H1 (cell line): ENCODE results near the gene MEA1. TPM values are rescaled to one million over a fixed set of nuclear protein-coding genes. Genes with fewer than 3 reads are reported as not detected.

Experiments
- CTCF ChIA-PET: fragments of 300-600 bp; sonication (Branson Sonifier 250); formaldehyde crosslinking; loops from one replicate; lab custom pipeline; 2021; ENCODE audit not compliant: partially characterized antibody; lab: Charles Lee
- POLR2A ChIA-PET: fragments of 300-600 bp; sonication (Branson Sonifier 250); formaldehyde crosslinking; loops from one replicate; lab custom pipeline; 2021; ENCODE audit warnings: inconsistent platforms; ENCODE audit not compliant: partially characterized antibody; lab: Charles Lee
- DNase-seq, 2 experiments: peaks; one replicate each; pipeline versions ENCODE4 v3.0.0 to v3.0.0-alpha.2; 2010 to 2022; ENCODE audit warnings: low spot score in 2 of 2, low read depth in 1 of 2, mixed read lengths in 1 of 2
- FAIRE-seq: peaks from 2 replicates; lab custom pipeline; 2011; peaks lifted over from hg19 to GRCh38; lab: Jason Lieb, UNC
- H2AFZ ChIP-seq: 2 replicates; pipeline ENCODE4 v1.8.1; 2012; ENCODE audit warnings: low read length, inconsistent platforms
- H2AK5ac ChIP-seq: 2 replicates; pipeline ENCODE4 v1.6.1; 2013; ENCODE audit warnings: low read depth, low read length
- H2BK120ac ChIP-seq: replicated peaks from 2 replicates; pipeline ENCODE3; 2013; ENCODE audit warnings: low read depth, low read length, inconsistent platforms
- H2BK12ac ChIP-seq: 2 replicates; pipeline ENCODE4 v1.6.1; 2013; ENCODE audit warnings: low read depth, low read length
- H2BK15ac ChIP-seq: 2 replicates; pipeline ENCODE4 v1.6.1; 2013; ENCODE audit warnings: low read length
- H2BK20ac ChIP-seq: 2 replicates; pipeline ENCODE4 v1.6.1; 2013; ENCODE audit warnings: low read length
- H2BK5ac ChIP-seq: 2 replicates; pipeline ENCODE4 v1.6.1; 2013; ENCODE audit warnings: low read depth, low read length
- H3K14ac ChIP-seq: 2 replicates; pipeline ENCODE4 v1.6.1; 2013; ENCODE audit warnings: inconsistent platforms; ENCODE audit not compliant: insufficient read length
- H3K18ac ChIP-seq: 2 replicates; pipeline ENCODE4 v1.6.1; 2013; ENCODE audit warnings: low read length; ENCODE audit errors: extremely low read depth
- H3K23ac ChIP-seq: 2 replicates; pipeline ENCODE4 v1.6.1; 2013; ENCODE audit warnings: inconsistent platforms; ENCODE audit not compliant: insufficient read length
- H3K23me2 ChIP-seq: 2 replicates; pipeline ENCODE4 v1.6.1; 2013; ENCODE audit warnings: low read depth, low read length
- H3K27ac ChIP-seq: 2 replicates; pipeline ENCODE4 v1.6.1; 2011; ENCODE audit warnings: low read depth, low read length, inconsistent platforms
- H3K27me3 ChIP-seq, 4 experiments: replicated peaks in 1 of 4; 1 replicate in 1 of 4; 2 replicates in 3 of 4; pipeline versions ENCODE4 v1.6.1 to v1.8.1; 2011 to 2013; ENCODE audit warnings: low read length in 3 of 4, mild to moderate bottlenecking in 3 of 4, inconsistent platforms in 2 of 4, mixed read lengths in 2 of 4, moderate library complexity in 1 of 4; ENCODE audit not compliant: control insufficient read depth in 3 of 4, insufficient read depth in 3 of 4; ENCODE audit errors: extremely low read depth in 1 of 4
- H3K36me3 ChIP-seq, 4 experiments: 2 replicates each; pipeline versions ENCODE4 v1.6.1 to v1.8.1; 2011 to 2013; ENCODE audit warnings: mild to moderate bottlenecking in 4 of 4, low read length in 3 of 4, moderate library complexity in 2 of 4, control low read depth in 1 of 4, inconsistent platforms in 1 of 4; ENCODE audit not compliant: insufficient read depth in 4 of 4, control insufficient read depth in 2 of 4
- H3K4ac ChIP-seq: replicated peaks from 2 replicates; pipeline ENCODE3; 2013; ENCODE audit warnings: low read length, low read depth, mixed read lengths, inconsistent platforms; ENCODE audit not compliant: insufficient read length
- H3K4me1 ChIP-seq, 4 experiments: replicated peaks in 1 of 4; 1 replicate in 1 of 4; 2 replicates in 3 of 4; pipeline versions ENCODE4 v1.6.1 to v1.8.1; 2011 to 2013; ENCODE audit warnings: low read length in 3 of 4, inconsistent platforms in 2 of 4, mixed read lengths in 1 of 4; ENCODE audit not compliant: insufficient read depth in 4 of 4, control insufficient read depth in 3 of 4
- H3K4me2 ChIP-seq, 2 experiments: 2 replicates each; pipeline versions ENCODE4 v1.6.1 to v1.8.1; 2011 to 2013; ENCODE audit warnings: low read depth in 2 of 2, low read length in 2 of 2, control low read depth in 1 of 2, inconsistent platforms in 1 of 2, mild to moderate bottlenecking in 1 of 2; ENCODE audit not compliant: insufficient read depth in 1 of 2
- H3K4me3 ChIP-seq, 4 experiments: fragments of 200-600, 300-600 bp in 1 of 4; sonication (generic), shearing (Covaris generic), sonication (Bioruptor Twin) in 1 of 4; 2 replicates each; pipeline versions ENCODE4 v1.5.1 to v1.8.1; 2011 to 2016; ENCODE audit warnings: low read length in 4 of 4, low read depth in 3 of 4, control low read depth in 2 of 4, inconsistent platforms in 2 of 4, mild to moderate bottlenecking in 2 of 4, mixed read lengths in 1 of 4, moderate library complexity in 1 of 4; ENCODE audit not compliant: insufficient read depth in 2 of 4; ENCODE audit errors: extremely low read depth in 1 of 4
- H3K56ac ChIP-seq: replicated peaks from 2 replicates; pipeline ENCODE3; 2013; ENCODE audit warnings: low read depth, mild to moderate bottlenecking, mixed read lengths, low read length, inconsistent platforms; ENCODE audit not compliant: insufficient read length
- H3K79me1 ChIP-seq: 2 replicates; pipeline ENCODE4 v1.6.1; 2013; ENCODE audit warnings: low read depth, low read length, control low read depth
- H3K79me2 ChIP-seq, 2 experiments: 2 replicates each; pipeline versions ENCODE4 v1.6.1 to v1.8.1; 2012 to 2013; ENCODE audit warnings: low read length in 2 of 2, mild to moderate bottlenecking in 2 of 2, inconsistent platforms in 1 of 2; ENCODE audit not compliant: insufficient read depth in 2 of 2, control insufficient read depth in 1 of 2
- H3K9ac ChIP-seq, 4 experiments: replicated peaks in 1 of 4; 1 replicate in 1 of 4; 2 replicates in 3 of 4; pipeline versions ENCODE4 v1.6.1 to v1.8.1; 2011 to 2013; ENCODE audit warnings: low read depth in 3 of 4, low read length in 3 of 4, control low read depth in 2 of 4, mild to moderate bottlenecking in 2 of 4, moderate library complexity in 2 of 4, inconsistent platforms in 1 of 4; ENCODE audit errors: extremely low read depth in 1 of 4
- H3K9me3 ChIP-seq, 2 experiments: 2 replicates each; pipeline versions ENCODE4 v1.6.1 to v1.8.1; 2012 to 2013; ENCODE audit warnings: mild to moderate bottlenecking in 2 of 2, moderate library complexity in 2 of 2, control low read depth in 1 of 2, inconsistent platforms in 1 of 2, low read depth in 1 of 2, low read length in 1 of 2, mixed read lengths in 1 of 2; ENCODE audit not compliant: insufficient read depth in 2 of 2
- H4K20me1 ChIP-seq, 2 experiments: replicated peaks in 1 of 2; 2 replicates each; pipeline versions ENCODE3 to v1.8.1; 2011 to 2013; ENCODE audit warnings: inconsistent platforms in 2 of 2, low read length in 2 of 2, mild to moderate bottlenecking in 1 of 2; ENCODE audit not compliant: insufficient read depth in 2 of 2, control insufficient read depth in 1 of 2
- H4K5ac ChIP-seq: 2 replicates; pipeline ENCODE4 v1.6.1; 2013; ENCODE audit warnings: low read length, low read depth, mixed read lengths, inconsistent platforms; ENCODE audit not compliant: insufficient read length
- H4K8ac ChIP-seq: 2 replicates; pipeline ENCODE4 v1.8.0; 2013; ENCODE audit warnings: mild to moderate bottlenecking, moderate library complexity, low read length, inconsistent platforms; ENCODE audit not compliant: insufficient read depth; ENCODE audit errors: extremely low read depth
- H4K91ac ChIP-seq: replicated peaks from 2 replicates; pipeline ENCODE3; 2013; ENCODE audit warnings: low read length, mixed read lengths, inconsistent platforms; ENCODE audit not compliant: insufficient read length
- POLR2A ChIP-seq, 2 experiments: IDR thresholded peaks; 1 replicate in 1 of 2; 2 replicates in 1 of 2; pipeline ENCODE4 v1.6.1; 2011; ENCODE audit warnings: low read depth in 2 of 2, low read length in 2 of 2, mild to moderate bottlenecking in 2 of 2; ENCODE audit errors: control extremely low read depth in 1 of 2
- POLR2AphosphoS5 ChIP-seq: IDR thresholded peaks from 2 replicates; pipeline ENCODE4 v1.6.1; 2011; ENCODE audit warnings: low read depth, low read length
- TAF7 ChIP-seq: optimal IDR thresholded peaks from 2 replicates; pipeline ENCODE3; 2011; ENCODE audit warnings: low read depth, mild to moderate bottlenecking, inconsistent platforms, low read length, moderate library complexity, borderline replicate concordance
- WGBS, 2 experiments: shearing (Covaris generic) in 1 of 2; methylation state at CpG; one replicate each; pipeline versions ENCODE4 v1.1.6 to v1.1.7; 2013 to 2015; ENCODE audit warnings: low lambda C conversion rate in 2 of 2, mixed read lengths in 2 of 2, inconsistent platforms in 1 of 2, low coverage in 1 of 2, missing lambda C conversion rate in 1 of 2; ENCODE audit not compliant: insufficient replicate concordance in 2 of 2, insufficient coverage in 1 of 2, insufficient read length in 1 of 2; ENCODE audit errors: extremely low coverage in 1 of 2, missing lambda C conversion rate in 1 of 2; 5-methylcytosine and 5-hydroxymethylcytosine counted together
- polyA plus RNA-seq, 7 experiments: library from polyadenylated mRNA; depleted of rRNA in 3 of 7; stranded (reverse) in 5 of 7; unstranded in 2 of 7; fragments of >200 nt in 5 of 7; fragments of 200-250 nt in 2 of 7; gene quantifications; 1 replicate in 5 of 7; 2 replicates in 1 of 7; 4 replicates in 1 of 7; pipeline versions ENCODE4 v1.2.1 to v1.2.3, GENCODE V29; 2011 to 2013; ENCODE audit warnings: missing spikeins in 2 of 7, mixed read lengths in 2 of 7
- total RNA-seq: library from RNA; stranded (reverse); fragmentation: NEBNext Ultra II Directional; extraction: Animal tissue kit (Norgen Biotek cat#: 25700); gene quantifications from 2 replicates; pipeline ENCODE4 v1.2.1, GENCODE V29; 2021

The MEA1 gene
- total and polyA plus RNA-seq, 2 of the 8 experiments (the other 6 are each of a cell fraction or from before 2014, with no cell fraction given), result 94.2 to 96.4 TPM

DNA sequence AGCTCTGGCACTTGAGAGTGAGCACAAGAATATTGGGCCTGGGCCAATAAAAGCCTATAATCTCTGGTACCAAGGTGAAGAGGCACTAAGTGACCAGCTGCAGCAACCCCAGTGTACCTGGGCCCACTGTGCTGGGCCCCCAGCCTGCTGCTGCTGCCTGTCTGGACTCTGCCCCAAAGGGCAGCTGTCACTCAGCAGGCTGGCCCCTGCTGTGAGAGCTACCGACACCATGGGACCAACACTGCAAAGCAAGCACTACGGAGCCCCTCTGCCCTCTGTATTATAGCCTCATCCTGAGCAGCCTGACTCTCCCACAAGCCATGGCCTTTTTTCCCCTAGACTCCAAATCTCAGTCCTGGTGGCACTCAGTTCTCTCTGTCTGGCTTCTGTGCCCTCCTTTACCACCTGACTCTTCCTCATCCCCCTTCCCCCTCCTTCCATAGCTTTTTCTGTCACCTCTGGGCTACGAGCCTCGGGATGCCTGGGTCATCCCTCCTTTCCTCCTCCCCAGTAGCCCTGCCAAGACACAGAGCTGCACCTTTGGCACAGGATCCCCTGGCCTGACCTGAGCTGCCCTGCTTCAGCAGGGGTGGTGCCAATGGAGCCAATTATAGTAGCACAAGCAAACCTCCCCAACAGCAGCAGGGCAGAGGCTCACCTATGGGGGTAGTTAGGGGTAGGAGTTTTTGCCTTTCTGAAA, 21.9 kb upstream of the MEA1 start:
- no peak overlapping the region for H4K91ac ChIP-seq
- H2AFZ ChIP-seq, result no peak overlapping the region
- no peak overlapping the region for H3K14ac ChIP-seq
- no peak overlapping the region for H2AK5ac ChIP-seq
- DNase-seq (no peak), FAIRE-seq (no peak)
- no peak overlapping the region for H2BK120ac ChIP-seq
- peaks cover 2 to 16% of the 10 kb centered on the region in 2 experiments for H4K20me1 ChIP-seq
- H2BK15ac ChIP-seq, result no peak overlapping the region
- TF ChIP-seq TAF7 (no peak), POLR2A (IDR thresholded peaks at IDR 0.05; ENCODE audit: control extremely low read depth in 1 of 2, low read depth in 2 of 2, low read length in 2 of 2) (peak in 1 of 2 experiments; percentile 37; a peak in 1 of 3 replicates), POLR2AphosphoS5 (no peak)
- H3K9ac ChIP-seq, result no peak overlapping the region
- H4K5ac ChIP-seq, result no peak overlapping the region
- H3K79me2 ChIP-seq, result no peaks in the 10 kb centered on the region
- no peaks in the 10 kb centered on the region for H3K9me3 ChIP-seq
- H4K8ac ChIP-seq, result peak overlapping the region; percentile 77; the same call in 1 of the 2 replicates
- no peak overlapping the region for H3K4ac ChIP-seq
- no peak overlapping the region for H2BK20ac ChIP-seq
- no peak overlapping the region for H2BK12ac ChIP-seq
- no peaks in the 10 kb centered on the region for H3K79me1 ChIP-seq
- H3K56ac ChIP-seq, result no peak overlapping the region
- no peak overlapping the region for H2BK5ac ChIP-seq
- WGBS, 2 experiments, result 90% methylated on average over 3 of the region's 4 CpGs; no CpG with 5 or more reads in 1 of the 2 experiments
- no peak overlapping the region for H3K18ac ChIP-seq
- no peak overlapping the region for H3K23ac ChIP-seq
- H3K27me3 ChIP-seq, result no peaks in the 10 kb centered on the region
- H3K23me2 ChIP-seq, result peaks cover 2% of the 10 kb centered on the region; the same call in 1 of the 2 replicates
- no peak overlapping the region for H3K27ac ChIP-seq
- POLR2A ChIA-PET, result interaction anchor here (1.0 to 29.7 kb wide), 7 partner anchors 7 to 127 kb away, joined by 3 to 584 read pairs (median 7); partner anchors contain the start of genes CNPY3, CUL7, KLC4 and KLHDC3
- no peak overlapping the region for H3K4me2 ChIP-seq
- no peaks in the 10 kb centered on the region for H3K4me1 ChIP-seq
- no peak overlapping the region for H3K4me3 ChIP-seq
- H3K36me3 ChIP-seq, result peaks cover 2 to 35% (median 14%) of the 10 kb centered on the region in 4 experiments; a peak in 5 of 8 replicates
- CTCF ChIA-PET, result interaction anchor here (0.6 to 2.2 kb wide), 9 partner anchors 9 to 304 kb away, joined by 3 to 5 read pairs (median 3); no protein-coding TSS in a partner anchor
